Measurements from ENCODE around the gene ITPR2.
A peak's percentile ranks its signal among the peaks of the same experiment; 100 is the strongest.

Gene ITPR2

DNA sequence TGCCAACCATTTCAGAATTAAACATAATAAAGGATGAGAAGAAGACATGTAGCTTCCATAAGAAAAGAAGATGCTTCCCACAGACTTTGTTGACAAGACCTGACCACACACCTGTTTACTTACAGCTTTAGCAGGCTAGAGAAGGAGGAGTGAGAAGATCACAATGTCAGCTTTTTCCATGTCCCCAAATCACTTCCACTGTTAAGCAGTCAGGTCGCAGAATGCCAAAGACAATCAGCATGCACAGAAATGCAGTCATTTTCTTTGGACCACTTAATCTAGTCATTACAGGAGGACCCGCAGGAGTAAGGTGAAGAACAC is 322.7 kb downstream of the ITPR2 start:
- no peak for DNase-seq

- DNase-seq, result no peak
Observed at GRCh38 chr12:26507613-26508012, 325.4 kb downstream of the ITPR2 start.

- DNase-seq, result peak in 1 of 2 donors; percentile 34
Observed at GRCh38 chr12:26499979-26500640, 332.9 kb downstream of the ITPR2 start.

- DNase-seq, result no peak
Observed at GRCh38 chr12:26496170-26496569, 336.8 kb downstream of the ITPR2 start.

GRCh38 chr12:26493656-26494055 is 339.3 kb downstream of the ITPR2 start:
- DNase-seq, result no peak

- DNase-seq, result no peak
Observed at GRCh38 chr12:26492406-26492805, 340.6 kb downstream of the ITPR2 start.

- no peak for DNase-seq
Observed at GRCh38 chr12:26489908-26490307, 343.1 kb downstream of the ITPR2 start.

GRCh38 chr12:26488351-26488750 is 344.6 kb downstream of the ITPR2 start:
- no peak for DNase-seq

DNA sequence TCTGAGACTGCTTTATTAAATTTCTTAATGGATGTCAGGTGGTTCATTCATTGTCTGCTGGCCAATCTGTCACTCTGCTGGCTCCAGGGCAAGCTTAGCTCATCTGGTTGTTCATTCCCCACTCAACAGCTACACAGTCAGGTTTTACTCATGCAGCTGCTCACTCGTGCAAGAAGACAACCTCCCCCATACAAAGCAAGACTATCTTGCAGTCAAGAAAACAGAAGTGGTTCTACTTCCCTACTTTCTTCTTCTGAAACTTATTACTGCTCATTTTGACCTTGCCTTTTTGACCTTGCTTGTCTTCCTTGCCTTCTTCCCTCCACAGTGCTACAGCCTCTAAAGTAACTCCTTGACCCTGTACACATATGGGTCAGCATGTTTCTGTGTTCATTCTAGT is 359.7 kb downstream of the ITPR2 start:
- peak; percentile 89 to 93 for DNase-seq

GRCh38 chr12:26471560-26471959 is 361.4 kb downstream of the ITPR2 start:
- peak; percentile 91 to 95 for DNase-seq

GRCh38 chr12:26469421-26470180 is 363.4 kb downstream of the ITPR2 start:
- DNase-seq, result peak; percentile 40 to 45

- no peak for DNase-seq
Observed at GRCh38 chr12:26467351-26467750, 365.6 kb downstream of the ITPR2 start.

GRCh38 chr12:26466726-26467125 is 366.3 kb downstream of the ITPR2 start:
- no peak for DNase-seq

- no peak for DNase-seq
Observed at GRCh38 chr12:26465419-26466097, 367.4 kb downstream of the ITPR2 start.

GRCh38 chr12:26461776-26462175 is 371.2 kb downstream of the ITPR2 start:
- no peak for DNase-seq

DNA sequence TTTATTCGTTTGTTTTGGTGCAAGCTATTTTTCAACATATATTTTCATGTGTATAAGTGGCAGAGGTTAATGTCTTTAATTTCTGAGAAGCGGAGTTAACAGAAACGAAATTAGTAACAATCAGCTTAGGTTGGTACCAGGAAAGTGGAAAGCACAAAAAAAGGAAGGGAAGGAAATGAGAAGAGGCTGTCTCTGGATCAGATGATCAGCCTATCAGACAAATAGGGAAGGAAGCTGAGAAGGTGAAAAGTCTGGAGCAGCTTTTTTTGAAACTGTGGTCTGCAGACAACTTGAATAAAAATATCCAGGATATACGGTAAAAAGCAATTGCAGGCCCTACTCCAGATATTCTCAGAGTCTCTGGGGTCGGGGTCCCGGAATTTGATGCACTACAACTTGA is 372.6 kb downstream of the ITPR2 start:
- peak; percentile 30 to 49 for DNase-seq

DNA sequence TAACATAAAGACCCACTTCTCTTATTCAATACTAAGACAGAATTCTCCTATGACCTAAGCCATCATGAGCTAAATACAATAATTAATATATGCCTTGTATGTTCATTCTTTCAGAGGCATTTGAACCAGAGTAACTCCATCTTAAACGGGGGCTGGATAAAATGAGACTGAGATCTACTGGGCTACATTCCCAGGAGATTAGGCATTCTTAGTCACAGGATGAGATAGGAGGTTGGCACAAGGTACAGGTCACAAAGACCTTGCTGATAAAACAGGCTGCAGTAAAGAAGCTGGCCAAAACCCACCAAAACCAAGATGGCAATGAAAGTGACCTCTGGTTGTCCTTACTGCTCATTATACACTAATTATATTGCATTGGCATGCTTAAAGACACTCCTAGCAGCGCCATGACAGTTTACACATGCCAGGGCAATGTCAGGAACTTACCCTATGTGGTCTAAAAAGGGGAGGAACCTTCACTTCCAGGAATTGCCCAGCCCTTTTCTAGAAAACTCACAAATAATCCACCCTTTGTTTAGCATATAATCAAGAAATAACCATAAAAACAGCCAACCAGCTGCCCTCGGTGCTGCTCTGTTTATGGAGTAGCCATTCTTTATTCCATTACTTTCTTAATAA is 376.9 kb downstream of the ITPR2 start:
- DNase-seq, result no peak

- DNase-seq, result no peak
Observed at GRCh38 chr12:26453246-26453645, 379.7 kb downstream of the ITPR2 start.

GRCh38 chr12:26452511-26452910 is 380.5 kb downstream of the ITPR2 start:
- DNase-seq, result no peak

DNA sequence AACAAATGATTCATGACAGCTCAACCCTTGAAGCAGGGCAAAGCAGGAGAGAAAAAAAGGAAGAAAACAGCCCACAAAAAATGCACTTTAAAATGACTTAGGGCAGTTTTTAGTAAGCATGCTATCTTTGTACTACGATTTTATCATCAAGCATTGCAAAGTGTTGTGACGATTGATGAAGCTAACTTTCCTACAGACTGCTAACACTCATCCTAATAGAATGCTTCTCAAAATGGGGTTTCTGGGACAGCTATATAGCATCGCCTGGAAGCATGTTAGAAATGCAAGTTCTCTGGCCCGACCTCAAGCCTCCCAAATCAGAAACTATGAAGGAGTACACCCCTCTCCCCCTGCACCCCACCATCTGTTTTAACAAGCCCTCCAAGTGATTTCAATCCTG is 381.2 kb downstream of the ITPR2 start:
- no peak for DNase-seq

DNA sequence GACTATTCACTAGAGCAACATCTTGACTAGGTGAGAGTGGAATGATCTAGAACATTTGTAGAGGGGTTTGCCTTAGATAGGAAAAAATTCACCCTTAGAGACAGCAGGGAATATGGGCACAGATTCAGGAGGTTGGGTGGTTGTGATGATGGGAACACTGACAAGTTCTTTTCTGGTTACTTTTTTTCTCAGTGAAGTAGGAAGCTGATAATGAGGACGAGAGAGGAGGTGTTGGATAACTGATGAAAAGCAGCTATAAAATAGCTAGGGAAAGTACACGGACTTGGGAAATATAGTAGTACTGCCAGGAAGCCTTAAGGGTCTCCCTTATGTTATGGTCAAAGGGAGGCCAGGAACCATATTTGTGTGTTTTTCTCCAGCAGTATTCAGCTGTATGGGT is 387.1 kb downstream of the ITPR2 start:
- no peak for DNase-seq

DNA sequence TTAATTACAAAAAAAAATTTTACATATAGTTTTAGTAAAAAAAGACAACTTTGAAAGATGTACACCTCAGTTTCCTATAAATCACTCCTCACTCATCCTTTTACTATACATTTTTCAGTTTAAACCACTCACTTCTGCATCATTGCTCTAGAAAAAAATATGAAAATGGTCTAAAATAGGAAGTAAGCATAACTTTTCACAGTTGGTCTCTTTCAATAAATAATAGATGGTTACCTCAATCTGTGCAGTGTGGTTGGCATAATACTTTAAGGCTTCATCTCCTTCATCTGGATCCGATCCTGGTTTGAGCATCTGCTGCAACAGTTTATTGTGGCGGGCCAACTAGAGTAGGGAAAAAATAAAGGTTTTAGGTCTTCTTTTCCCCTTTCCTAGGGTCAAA is 389.7 kb downstream of the ITPR2 start:
- no peak for DNase-seq

GRCh38 chr12:26441434-26441833 is 391.6 kb downstream of the ITPR2 start:
- DNase-seq, result no peak

- no peak for DNase-seq
Observed at GRCh38 chr12:26435069-26435404, 398.0 kb downstream of the ITPR2 start.
